Panc1 (cell line): ENCODE data around the gene ZMYND10. TPM values are rescaled to one million over a fixed set of nuclear protein-coding genes. Genes with fewer than 3 reads are reported as not detected.

Experiments
- ATAC-seq: fragments of 200-7000 bp; cut with Tn5 transposase; 2 replicates; pipeline ENCODE4 v1.9.1; 2020; ENCODE audit warnings: mild to moderate bottlenecking, moderate library complexity
- BruUV-seq: library from RNA; stranded (reverse); fragments of 400-500 nt; replicated peaks from 2 replicates; lab custom pipeline; 2021; lab: Mats Ljungman, UMichigan
- CTCF ChIA-PET: fragments of 300-600 bp; sonication (Branson Sonifier 250); formaldehyde crosslinking; loops from one replicate; lab custom pipeline; 2022; ENCODE audit warnings: antibody characterized with exemption; lab: Charles Lee
- POLR2A ChIA-PET: fragments of 300-600 bp; sonication (Branson Sonifier 250); formaldehyde crosslinking; loops from one replicate; lab custom pipeline; 2022; ENCODE audit warnings: antibody characterized with exemption; lab: Charles Lee
- DNase-seq: peaks from one replicate; pipeline ENCODE4 v3.0.0-alpha.2; 2010; ENCODE audit warnings: low read depth, low spot score
- H3K27ac ChIP-seq: 2 replicates; pipeline ENCODE4 v1.5.1; 2011; ENCODE audit warnings: mild to moderate bottlenecking, low read length, inconsistent platforms
- H3K27me3 ChIP-seq: fragments of 200-500 bp; sonication (Bioruptor generic); 2 replicates; pipeline ENCODE4 v1.6.0; 2014; ENCODE audit warnings: low read length, inconsistent platforms; ENCODE audit not compliant: control insufficient read depth, insufficient read depth
- H3K36me3 ChIP-seq: fragments of 200-500 bp; sonication (Bioruptor generic); 2 replicates; pipeline ENCODE4 v1.5.1; 2014; ENCODE audit warnings: inconsistent platforms, mild to moderate bottlenecking, low read length, moderate library complexity; ENCODE audit not compliant: control insufficient read depth, insufficient read depth
- H3K4me1 ChIP-seq: 2 replicates; pipeline ENCODE4 v1.5.1; 2011; ENCODE audit warnings: inconsistent platforms, mild to moderate bottlenecking, low read length, moderate library complexity; ENCODE audit not compliant: control insufficient read depth, insufficient read depth
- H3K4me3 ChIP-seq, 2 experiments: 2 replicates each; pipeline ENCODE4 v1.5.1; 2011 to 2012; ENCODE audit warnings: low read depth in 2 of 2, low read length in 2 of 2, mild to moderate bottlenecking in 2 of 2, inconsistent platforms in 1 of 2, moderate library complexity in 1 of 2
- H3K9me3 ChIP-seq: fragments of 200-500 bp; sonication (Bioruptor generic); 2 replicates; pipeline ENCODE4 v1.5.1; 2014; ENCODE audit warnings: low read depth, mild to moderate bottlenecking, inconsistent platforms, low read length, moderate library complexity; ENCODE audit not compliant: control insufficient read depth, insufficient read depth
- CTCF ChIP-seq: fragments of 450-650 bp; IDR thresholded peaks from 2 replicates; pipeline ENCODE4 v1.5.1; 2017; ENCODE audit warnings: mild to moderate bottlenecking
- POLR2AphosphoS5 ChIP-seq: IDR thresholded peaks from 2 replicates; pipeline ENCODE4 v1.6.1; 2012; ENCODE audit warnings: mild to moderate bottlenecking, low read depth, low read length, moderate library complexity
- REST ChIP-seq, 2 experiments: IDR thresholded peaks; 2 replicates each; pipeline ENCODE4 v1.6.1; 2011 to 2012; ENCODE audit warnings: low read depth in 2 of 2, control low read depth in 1 of 2, low read length in 1 of 2, mild to moderate bottlenecking in 1 of 2, moderate library complexity in 1 of 2; ENCODE audit not compliant: insufficient read depth in 1 of 2
- SIN3A ChIP-seq: IDR thresholded peaks from 2 replicates; pipeline ENCODE4 v1.6.1; 2012; ENCODE audit warnings: low read depth, mild to moderate bottlenecking, low read length, moderate library complexity, borderline replicate concordance; ENCODE audit not compliant: insufficient read depth
- TCF7L2 ChIP-seq: IDR thresholded peaks from 2 replicates; pipeline ENCODE4 v1.6.1; 2011; ENCODE audit warnings: mild to moderate bottlenecking, low read depth, low read length, inconsistent platforms
- in situ Hi-C: cut with HindIII; loops from 2 replicates; pipeline ENCODE4 v1.10.0; 2016; ENCODE audit warnings: low sequenced_read_pairs, low pct_unique_long_range_greater_than_20kb
- intact Hi-C: fragments of 100-400 bp; cut with micrococcal nuclease; formaldehyde crosslinking; loops from one replicate; pipeline ENCODE4 v1.10.0; 2022; ENCODE audit not compliant: unreplicated experiment
- total RNA-seq: library from RNA; stranded (reverse); gene quantifications from one replicate; pipeline ENCODE4 v1.2.1, GENCODE V29; 2021; ENCODE audit not compliant: unreplicated experiment

The ZMYND10 gene
- total RNA-seq, 1 experiment from 2014 or later = 3.6 TPM

GRCh38 chr3:50333744-50334328 is 11.7 kb downstream of the ZMYND10 start:
- no TSS peak for BruUV-seq

GRCh38 chr3:50331364-50331907 is 14.1 kb downstream of the ZMYND10 start:
- Histone ChIP-seq H3K36me3 (peaks cover 15% of the 10 kb centered on the region), H3K4me3 (no peak overlapping the region), H3K27me3 (no peaks in the 10 kb centered on the region), H3K27ac (no peak overlapping the region), H3K4me1 (peaks cover 23% of the 10 kb centered on the region), H3K9me3 (no peaks in the 10 kb centered on the region)
- in situ Hi-C loops = no loop called here
- DNase-seq (no peak), ATAC-seq (no peak)
- POLR2A ChIA-PET = no interaction called here
- no peak for TF ChIP-seq POLR2AphosphoS5
- no peak for TF ChIP-seq SIN3A
- TF ChIP-seq CTCF = no peak
- no peak for TF ChIP-seq REST (IDR thresholded peaks at IDR 0.05; ENCODE audit: insufficient read depth in 1 of 2, low read depth in 2 of 2, low read length in 1 of 2)
- no peak for TF ChIP-seq TCF7L2
- CTCF ChIA-PET = no interaction called here
- no TSS peak for BruUV-seq
- intact Hi-C loops = no loop called here

More at GRCh38 chr3:50333744-50334328, 11.7 kb downstream of the ZMYND10 start:
- Histone ChIP-seq H3K4me3 (no peak overlapping the region; a peak in 1 of 4 replicates), H3K27me3 (no peaks in the 10 kb centered on the region), H3K9me3 (no peaks in the 10 kb centered on the region), H3K36me3 (peaks cover 15% of the 10 kb centered on the region), H3K27ac (peak overlapping the region; percentile 8; the same call in 1 of the 2 replicates), H3K4me1 (peaks cover 13% of the 10 kb centered on the region; the same call in 1 of the 2 replicates)
- ATAC-seq = no peak
- in situ Hi-C loops = no loop called here
- POLR2A ChIA-PET = no interaction called here
- CTCF ChIA-PET = no interaction called here
- DNase-seq = no peak
- TF ChIP-seq CTCF (no peak), TCF7L2 (no peak), SIN3A (no peak), POLR2AphosphoS5 (no peak), REST (IDR thresholded peaks at IDR 0.05; ENCODE audit: insufficient read depth in 1 of 2, low read depth in 2 of 2, low read length in 1 of 2) (no peak)
- intact Hi-C loops = no loop called here
